BE2C (cell line): ENCODE results near the gene DPP10.

Experiments used
- DNase-seq: peaks from one replicate; pipeline ENCODE4 v3.0.0-alpha.2; 2020
- H3K27me3 ChIP-seq: fragments of 250-450 bp; sonication (Bioruptor Pico); 2 replicates; pipeline ENCODE4 v1.5.1; 2020; ENCODE audit warnings: mild to moderate bottlenecking
- H3K36me3 ChIP-seq: fragments of 250-450 bp; sonication (Bioruptor Pico); 2 replicates; pipeline ENCODE4 v1.5.1; 2020; ENCODE audit warnings: mild to moderate bottlenecking
- H3K4me1 ChIP-seq: fragments of 250-450 bp; sonication (Bioruptor Pico); 2 replicates; pipeline ENCODE4 v1.5.1; 2020
- H3K4me3 ChIP-seq: 2 replicates; pipeline ENCODE4 v1.5.1; 2011; ENCODE audit warnings: low read depth, low read length
- H3K9me3 ChIP-seq: fragments of 250-450 bp; sonication (Bioruptor Pico); 2 replicates; pipeline ENCODE4 v1.5.1; 2020
- CTCF ChIP-seq: IDR thresholded peaks from 2 replicates; pipeline ENCODE4 v1.5.1; 2012; ENCODE audit warnings: mild to moderate bottlenecking, low read depth, low read length

The DPP10 gene

GRCh38 chr2:114857196-114857595 lies 414.8 kb downstream of the DPP10 start:
- Histone ChIP-seq H3K9me3 (no peaks in the 10 kb centered on the region), H3K4me3 (no peak overlapping the region), H3K36me3 (no peaks in the 10 kb centered on the region), H3K27me3 (no peaks in the 10 kb centered on the region), H3K4me1 (no peaks in the 10 kb centered on the region)
- no peak for TF ChIP-seq CTCF
- DNase-seq = no peak

GRCh38 chr2:114859726-114860510 lies 417.5 kb downstream of the DPP10 start:
- no peak overlapping the region for H3K4me3 ChIP-seq
- H3K4me1 ChIP-seq = no peaks in the 10 kb centered on the region
- no peaks in the 10 kb centered on the region for H3K36me3 ChIP-seq
- no peak for TF ChIP-seq CTCF
- no peaks in the 10 kb centered on the region for H3K27me3 ChIP-seq
- no peak for DNase-seq
- no peaks in the 10 kb centered on the region for H3K9me3 ChIP-seq

- Histone ChIP-seq H3K27me3 (no peaks in the 10 kb centered on the region), H3K4me3 (no peak overlapping the region), H3K4me1 (no peaks in the 10 kb centered on the region), H3K36me3 (no peaks in the 10 kb centered on the region), H3K9me3 (no peaks in the 10 kb centered on the region)
- DNase-seq = no peak
- no peak for TF ChIP-seq CTCF
These were observed 419.8 kb downstream of the DPP10 start for GRCh38 chr2:114862243-114862642.

GRCh38 chr2:114864901-114865300 lies 422.5 kb downstream of the DPP10 start:
- no peaks in the 10 kb centered on the region for H3K4me1 ChIP-seq

GRCh38 chr2:114880046-114880445 lies 437.6 kb downstream of the DPP10 start:
- H3K9me3 ChIP-seq = no peaks in the 10 kb centered on the region
- no peak for DNase-seq
- no peaks in the 10 kb centered on the region for H3K4me1 ChIP-seq
- TF ChIP-seq CTCF = no peak
- H3K27me3 ChIP-seq = no peaks in the 10 kb centered on the region
- no peaks in the 10 kb centered on the region for H3K36me3 ChIP-seq
- H3K4me3 ChIP-seq = no peak overlapping the region

More at GRCh38 chr2:114864901-114865300, 422.5 kb downstream of the DPP10 start:
- H3K36me3 ChIP-seq = no peaks in the 10 kb centered on the region
- H3K4me3 ChIP-seq = no peak overlapping the region
- no peaks in the 10 kb centered on the region for H3K9me3 ChIP-seq
- TF ChIP-seq CTCF = no peak
- no peak for DNase-seq
- no peaks in the 10 kb centered on the region for H3K27me3 ChIP-seq

GRCh38 chr2:114919985-114920384 lies 477.5 kb downstream of the DPP10 start:
- TF ChIP-seq CTCF = no peak
- Histone ChIP-seq H3K4me1 (no peaks in the 10 kb centered on the region), H3K9me3 (no peaks in the 10 kb centered on the region), H3K4me3 (no peak overlapping the region), H3K27me3 (no peaks in the 10 kb centered on the region), H3K36me3 (no peaks in the 10 kb centered on the region)
- DNase-seq = no peak
